Limb (tissue), 2 donors: ENCODE data around the gene TRAF3.
A peak's percentile ranks its signal among the peaks of the same experiment; 100 is the strongest.

Experiments
- DNase-seq, 2 donors: peaks; one replicate each; pipeline ENCODE4 v3.0.0-alpha.2; 2016; ENCODE audit errors: extremely low spot score in 2 of 2

TRAF3 gene

GRCh38 chr14:102777711-102778337, 575 bp downstream of the TRAF3 start:
- DNase-seq = peak in 1 of 2 donors; percentile 55

- DNase-seq = peak in 1 of 2 donors; percentile 50
Observed at GRCh38 chr14:102778338-102779083, 1.3 kb downstream of the TRAF3 start.

- no peak for DNase-seq
Observed at GRCh38 chr14:102779084-102779462, 1.8 kb downstream of the TRAF3 start.

- no peak for DNase-seq
Observed at GRCh38 chr14:102779574-102780315, 2.5 kb downstream of the TRAF3 start.

GRCh38 chr14:102781063-102781462, 3.8 kb downstream of the TRAF3 start:
- no peak for DNase-seq

GRCh38 chr14:102782974-102783373, 5.7 kb downstream of the TRAF3 start:
- DNase-seq = no peak

- DNase-seq = no peak
Observed at GRCh38 chr14:102784892-102785594, 7.8 kb downstream of the TRAF3 start.

- no peak for DNase-seq
Observed at GRCh38 chr14:102785595-102785963, 8.3 kb downstream of the TRAF3 start.

- DNase-seq = no peak
Observed at GRCh38 chr14:102786768-102787167, 9.5 kb downstream of the TRAF3 start.

- DNase-seq = no peak
Observed at GRCh38 chr14:102789349-102789748, 12.1 kb downstream of the TRAF3 start.

GRCh38 chr14:102793531-102794328, 16.5 kb downstream of the TRAF3 start:
- DNase-seq = no peak

GRCh38 chr14:102795060-102795925, 18.0 kb downstream of the TRAF3 start:
- DNase-seq = peak in 1 of 2 donors; percentile 58

GRCh38 chr14:102796661-102797190, 19.5 kb downstream of the TRAF3 start:
- no peak for DNase-seq

GRCh38 chr14:102798926-102799325, 21.7 kb downstream of the TRAF3 start:
- no peak for DNase-seq

- DNase-seq = no peak
Observed at GRCh38 chr14:102799684-102800562, 22.7 kb downstream of the TRAF3 start.

- no peak for DNase-seq
Observed at GRCh38 chr14:102802834-102803523, 25.7 kb downstream of the TRAF3 start.

GRCh38 chr14:102804858-102805257, 27.6 kb downstream of the TRAF3 start:
- DNase-seq = no peak

GRCh38 chr14:102805371-102805891, 28.2 kb downstream of the TRAF3 start:
- DNase-seq = no peak
